Measurements from ENCODE around the gene ACSL1. TPM values are rescaled to one million over a fixed set of nuclear protein-coding genes. Genes with fewer than 3 reads are reported as not detected.

ACSL1 gene, protein sequence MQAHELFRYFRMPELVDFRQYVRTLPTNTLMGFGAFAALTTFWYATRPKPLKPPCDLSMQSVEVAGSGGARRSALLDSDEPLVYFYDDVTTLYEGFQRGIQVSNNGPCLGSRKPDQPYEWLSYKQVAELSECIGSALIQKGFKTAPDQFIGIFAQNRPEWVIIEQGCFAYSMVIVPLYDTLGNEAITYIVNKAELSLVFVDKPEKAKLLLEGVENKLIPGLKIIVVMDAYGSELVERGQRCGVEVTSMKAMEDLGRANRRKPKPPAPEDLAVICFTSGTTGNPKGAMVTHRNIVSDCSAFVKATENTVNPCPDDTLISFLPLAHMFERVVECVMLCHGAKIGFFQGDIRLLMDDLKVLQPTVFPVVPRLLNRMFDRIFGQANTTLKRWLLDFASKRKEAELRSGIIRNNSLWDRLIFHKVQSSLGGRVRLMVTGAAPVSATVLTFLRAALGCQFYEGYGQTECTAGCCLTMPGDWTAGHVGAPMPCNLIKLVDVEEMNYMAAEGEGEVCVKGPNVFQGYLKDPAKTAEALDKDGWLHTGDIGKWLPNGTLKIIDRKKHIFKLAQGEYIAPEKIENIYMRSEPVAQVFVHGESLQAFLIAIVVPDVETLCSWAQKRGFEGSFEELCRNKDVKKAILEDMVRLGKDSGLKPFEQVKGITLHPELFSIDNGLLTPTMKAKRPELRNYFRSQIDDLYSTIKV
- total RNA-seq, result 100 to 1,000 TPM; 297 to 380 TPM
- long read RNA-seq, transcript ACSL1-202 (20 exons, 3,636 nt), result minor isoform, 10 of 206 reads
- long read RNA-seq, transcript ACSL1-201 (21 exons, 3,832 nt), result major isoform, 106 of 206 reads
- long read RNA-seq, partial matches to known transcripts, result 32 of 206 reads
- long read RNA-seq, other reads (novel, unspliced or antisense), result 56 of 206 reads

DNA sequence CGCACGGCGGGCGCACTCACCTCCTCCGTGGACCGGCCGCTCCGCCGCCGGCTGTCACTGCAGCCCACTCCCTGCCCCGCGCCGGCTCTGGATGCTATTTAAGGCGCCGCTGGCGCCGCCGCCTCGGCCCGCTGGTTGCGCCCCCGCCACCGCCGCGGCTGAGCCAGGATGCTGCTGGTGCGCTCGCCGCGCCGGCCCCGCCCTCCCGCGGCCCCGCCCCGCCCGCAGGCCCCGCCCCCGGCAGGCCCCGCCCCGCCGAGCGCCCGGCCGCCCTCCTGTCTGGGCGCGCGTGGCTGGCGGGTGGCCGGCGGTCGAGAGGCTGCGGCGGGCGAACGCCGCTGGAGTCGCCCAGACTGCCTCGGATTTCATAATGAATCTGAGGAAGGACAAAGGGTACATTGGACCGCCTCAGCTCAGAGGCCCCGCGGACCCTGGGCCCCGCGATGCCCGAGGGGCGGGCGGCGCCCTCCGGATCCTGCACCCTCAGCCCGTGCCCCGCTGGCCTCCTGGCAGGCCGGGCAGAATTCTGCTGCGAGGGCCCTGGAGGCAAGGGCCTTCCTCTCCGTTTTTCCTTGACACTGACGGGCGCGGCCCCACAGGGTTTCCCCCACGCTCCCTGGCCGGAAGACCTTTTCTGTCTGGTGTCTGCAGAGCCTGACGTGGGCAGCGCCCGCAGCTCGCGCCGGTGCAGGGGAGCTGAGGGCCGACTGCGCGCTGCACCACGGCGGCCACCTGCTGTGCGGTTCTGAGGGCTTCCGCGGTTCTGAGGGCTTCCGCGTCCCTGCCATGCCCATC lies at the start of gene ACSL1:
Gene ACSL1, minus strand, starts transcription at position 73 of the 795 bp plus-strand sequence. CDS start 22,454 bp downstream, outside the sequence.
- peak; percentile 89 for DNase-seq
- intact Hi-C loops (cut with DNase I), result no loop called here
- ATAC-seq, result peak; percentile 91 to 93

DNA sequence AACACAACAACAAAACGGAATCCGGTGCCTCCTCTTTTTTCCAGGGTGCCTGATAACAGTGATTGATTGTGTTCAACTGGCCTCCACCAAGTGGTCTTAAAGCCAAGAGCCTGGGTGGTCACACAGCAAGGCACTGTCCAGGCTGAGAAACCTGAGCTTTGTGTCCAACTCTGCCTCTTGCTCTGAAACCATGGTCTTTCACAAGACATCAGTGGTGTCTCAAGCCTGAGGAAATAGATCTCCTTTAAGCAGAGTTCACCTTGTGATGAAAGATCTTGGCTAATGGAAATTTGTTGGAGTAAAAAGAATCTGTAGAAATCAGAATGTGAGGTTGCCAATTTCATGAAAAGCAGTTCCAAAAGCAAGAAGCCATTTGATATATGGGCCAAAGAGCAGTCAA lies 47.3 kb upstream of the ACSL1 start:
- intact Hi-C loops (cut with DNase I), result no loop called here
- DNase-seq (no peak), ATAC-seq (peak in 1 of 2 donors; percentile 79)

DNA sequence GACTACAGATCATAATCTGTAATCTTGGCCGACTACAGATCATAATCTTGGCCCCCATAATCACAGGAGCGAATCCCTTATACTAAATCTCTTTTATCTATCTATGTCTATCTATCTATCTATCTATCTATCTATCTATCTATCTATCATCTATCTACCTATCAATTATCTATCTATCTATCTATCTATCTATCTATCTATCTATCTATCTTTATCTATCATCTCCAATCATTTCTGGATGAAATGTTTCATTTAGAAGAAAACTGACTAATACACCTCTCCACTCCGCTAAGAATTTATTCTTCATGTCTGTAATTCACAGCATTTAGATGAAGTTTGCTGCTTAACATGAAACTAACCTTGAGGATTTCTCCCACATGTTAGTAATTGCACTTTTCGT lies 45.0 kb upstream of the ACSL1 start:
- ATAC-seq (no peak), DNase-seq (no peak)
- intact Hi-C loops (cut with DNase I), result no loop called here

DNA sequence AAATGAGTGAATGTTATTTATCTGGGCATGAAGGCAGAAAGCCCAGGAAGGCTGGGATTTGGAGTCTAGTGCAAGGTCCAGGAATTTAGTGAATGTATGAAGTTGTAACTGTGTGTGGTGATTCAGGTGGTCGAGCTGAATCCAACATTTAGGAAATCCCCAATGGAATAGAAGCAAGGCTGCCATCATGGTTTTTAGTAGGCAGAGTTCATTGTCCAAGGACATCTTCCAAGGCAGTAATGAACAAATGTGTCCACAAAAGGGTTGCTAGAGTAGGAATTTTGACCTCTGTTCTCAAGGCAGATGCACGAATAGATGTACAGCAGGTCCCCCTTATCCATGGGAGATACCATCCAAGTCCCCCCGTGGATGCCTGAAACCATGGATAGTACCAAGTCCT lies 42.9 kb upstream of the ACSL1 start:
- intact Hi-C loops (cut with DNase I), result no loop called here
- ATAC-seq (no peak), DNase-seq (no peak)

DNA sequence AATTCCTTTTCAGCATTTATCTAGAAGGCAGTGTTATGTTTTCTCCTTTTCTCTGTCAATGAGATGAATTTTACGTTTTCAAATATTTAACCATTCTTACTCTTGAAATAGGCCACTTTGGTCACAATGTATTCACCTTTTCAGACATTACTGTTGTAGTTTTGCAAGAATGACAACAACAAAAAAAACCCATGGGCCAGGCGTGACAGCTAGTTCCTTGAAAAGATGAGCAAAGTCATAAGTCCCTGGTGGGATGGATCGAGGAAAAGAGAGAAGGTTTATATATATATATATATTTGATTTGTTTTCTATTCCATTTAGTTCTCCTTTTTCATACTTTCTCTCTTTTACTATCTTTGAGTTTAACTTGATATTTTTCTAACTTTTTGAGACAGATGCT lies 38.1 kb upstream of the ACSL1 start:
- ATAC-seq, result no peak
- intact Hi-C loops (cut with DNase I), result no loop called here
- no peak for DNase-seq

DNA sequence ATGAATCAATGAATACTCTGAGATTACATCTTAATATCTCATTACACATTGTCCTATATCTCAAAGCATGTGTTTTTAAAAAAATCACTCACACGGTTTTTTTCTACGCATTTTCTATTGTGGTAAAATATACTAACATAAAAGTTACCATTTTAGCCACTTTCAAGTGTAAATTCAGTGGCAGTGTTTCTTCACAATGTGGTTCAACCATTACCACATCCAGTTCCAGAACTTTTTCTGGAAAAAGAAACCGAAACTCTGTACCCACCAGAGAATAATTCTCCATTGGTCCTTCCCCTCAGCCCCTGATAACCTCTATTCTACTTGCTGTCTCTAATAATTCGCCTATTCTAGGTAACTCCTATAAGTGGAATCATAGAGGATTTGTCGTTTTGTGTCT lies 35.3 kb upstream of the ACSL1 start:
- intact Hi-C loops (cut with DNase I), result no loop called here
- peak in 1 of 2 donors; percentile 19 for ATAC-seq
- no peak for DNase-seq

DNA sequence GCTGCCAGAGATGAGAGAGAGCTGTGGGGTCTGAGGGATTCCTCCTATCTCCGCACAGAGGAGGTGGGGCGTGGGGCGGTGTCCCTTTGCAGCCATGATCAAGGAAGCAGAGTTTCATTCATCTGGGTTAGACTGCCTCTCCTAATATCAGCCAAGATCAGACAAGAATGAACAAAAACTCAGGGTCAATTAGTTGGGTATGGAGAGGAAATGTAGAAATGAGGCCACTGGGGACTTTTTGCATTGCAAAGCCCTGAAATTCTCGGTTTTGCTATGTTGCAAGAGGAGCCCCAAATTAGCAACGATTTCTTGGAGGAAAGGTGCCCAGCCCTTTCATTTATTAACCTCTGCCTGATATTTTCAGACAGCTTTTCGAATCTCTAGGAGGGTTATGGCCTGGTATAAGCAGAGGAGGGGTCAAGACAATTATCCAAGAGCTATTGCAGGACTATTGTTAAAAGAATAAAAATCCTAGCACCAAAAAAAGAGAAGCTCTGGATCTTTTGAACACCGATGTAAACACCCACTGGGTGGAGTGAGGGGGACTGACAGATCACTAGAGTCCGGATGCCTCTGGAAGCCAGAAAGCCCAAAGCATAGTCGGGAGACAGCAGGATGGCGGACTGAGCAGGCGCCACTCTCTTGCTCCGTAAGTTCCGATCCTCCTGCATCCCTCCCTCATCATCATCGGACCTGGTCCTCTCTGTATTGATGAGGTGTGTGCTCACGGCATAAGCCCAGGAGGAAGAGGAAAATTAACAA lies 34.4 kb upstream of the ACSL1 start:
- intact Hi-C loops (cut with DNase I), result no loop called here
- DNase-seq (no peak), ATAC-seq (peak in 1 of 2 donors; percentile 70)

DNA sequence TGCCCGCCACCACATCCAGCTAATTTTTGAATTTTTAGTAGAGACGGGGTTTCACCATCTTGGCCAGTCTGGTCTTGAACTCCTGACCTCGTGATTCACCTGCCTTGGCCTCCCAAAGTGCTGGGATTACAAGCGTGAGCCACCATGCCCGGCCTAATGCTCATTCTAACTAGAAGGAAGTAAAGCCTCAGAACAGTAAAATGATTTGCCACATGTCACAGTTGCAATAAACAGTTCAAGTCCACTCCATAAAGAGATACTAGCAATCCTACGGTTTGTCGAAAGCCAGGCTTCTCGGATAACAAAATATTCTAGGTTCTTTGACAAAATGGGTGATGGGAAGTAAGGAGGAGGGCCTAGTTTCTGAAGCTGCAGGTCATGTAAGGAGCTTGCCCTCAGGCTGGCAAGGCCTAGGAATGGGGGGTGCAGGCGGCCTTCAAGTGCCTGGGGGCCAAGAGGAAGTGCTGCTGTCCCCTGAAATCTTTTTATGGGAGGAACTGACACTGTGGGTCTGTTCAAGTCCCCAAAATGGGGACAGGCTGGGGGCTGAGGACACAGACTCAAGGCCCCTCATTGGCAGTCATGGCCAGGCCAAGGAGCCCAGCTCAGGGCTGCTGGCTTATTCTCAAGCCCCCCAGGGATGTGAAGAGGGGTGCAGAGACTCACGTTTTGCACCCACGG lies 31.8 kb upstream of the ACSL1 start:
- DNase-seq (no peak), ATAC-seq (no peak)
- intact Hi-C loops (cut with DNase I), result no loop called here

DNA sequence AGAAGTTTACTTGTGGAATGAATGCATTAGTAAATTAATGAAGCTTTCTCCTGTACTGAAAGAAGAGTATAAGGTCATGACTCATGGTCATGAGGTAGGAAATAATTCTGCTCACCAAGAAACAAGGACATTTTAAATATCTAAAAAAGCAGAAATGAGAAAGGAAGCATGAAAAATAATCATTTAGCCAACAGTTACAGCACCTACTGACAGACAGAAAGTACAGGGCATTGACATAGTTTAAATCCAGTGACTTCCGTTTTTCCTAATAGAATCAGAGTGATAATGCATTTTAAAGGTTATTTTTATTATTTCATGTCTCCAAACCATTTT lies 30.5 kb upstream of the ACSL1 start:
- ATAC-seq (peak in 1 of 2 donors; percentile 29), DNase-seq (no peak)
- intact Hi-C loops (cut with DNase I), result no loop called here

DNA sequence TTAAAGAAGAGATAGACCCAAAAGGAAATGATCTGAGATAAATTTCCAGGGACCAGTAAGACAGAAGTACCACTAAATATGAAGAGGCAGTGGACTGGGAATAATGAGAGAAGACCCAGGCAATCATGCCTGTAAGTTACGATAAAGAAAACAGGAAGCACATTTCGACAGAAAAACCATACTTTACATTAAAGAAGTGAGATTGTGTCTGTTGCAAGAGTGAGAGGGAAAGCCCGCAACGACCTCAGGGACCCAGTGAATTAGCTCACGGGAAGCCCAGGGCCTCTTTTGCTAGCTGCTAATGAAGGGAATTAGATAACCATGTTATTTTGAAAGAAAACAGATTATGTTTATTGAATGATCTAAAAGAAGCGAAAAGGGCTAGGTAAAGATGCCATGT lies 28.9 kb upstream of the ACSL1 start:
- ATAC-seq (peak in 1 of 2 donors; percentile 28), DNase-seq (no peak)
- intact Hi-C loops (cut with DNase I), result no loop called here

DNA sequence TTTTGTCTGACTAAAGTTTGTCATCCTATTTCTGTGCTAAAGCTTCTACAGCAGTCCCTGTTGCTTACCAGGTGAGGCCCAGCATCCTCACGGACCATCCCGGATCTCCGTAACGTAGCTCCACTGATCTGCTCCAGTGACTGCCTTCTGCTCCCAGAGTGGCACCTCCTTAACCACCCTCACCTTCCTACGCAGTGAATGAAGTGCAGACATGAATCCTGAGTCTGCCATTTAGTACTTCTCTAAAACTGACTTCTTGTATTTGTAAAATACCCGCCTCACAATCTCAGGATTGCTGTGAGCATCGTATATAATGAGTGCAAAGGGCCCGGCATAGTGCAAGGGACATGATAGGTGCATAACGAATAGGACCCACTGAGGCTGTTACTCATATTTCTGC lies 27.7 kb upstream of the ACSL1 start:
- DNase-seq (no peak), ATAC-seq (no peak)
- intact Hi-C loops (cut with DNase I), result no loop called here

DNA sequence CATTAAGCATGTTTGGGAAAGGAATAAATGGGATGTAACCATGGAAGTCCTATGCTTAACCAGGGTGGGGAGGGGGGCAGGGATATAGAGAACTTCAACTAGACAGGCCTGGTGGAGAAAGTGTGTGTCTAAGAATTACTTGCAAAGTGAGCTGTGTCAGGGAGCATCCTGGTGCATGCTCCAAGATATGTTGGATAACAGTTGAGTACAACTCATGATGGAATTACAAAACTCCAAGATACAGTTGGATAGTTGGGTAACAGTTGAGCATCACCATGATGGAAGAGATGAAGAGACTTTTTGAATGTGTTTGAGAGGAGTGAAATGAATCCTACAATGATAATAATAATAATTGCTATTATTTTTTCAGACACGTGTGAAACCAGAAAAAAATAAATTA lies 26.1 kb upstream of the ACSL1 start:
- intact Hi-C loops (cut with DNase I), result no loop called here
- no peak for ATAC-seq
- no peak for DNase-seq

DNA sequence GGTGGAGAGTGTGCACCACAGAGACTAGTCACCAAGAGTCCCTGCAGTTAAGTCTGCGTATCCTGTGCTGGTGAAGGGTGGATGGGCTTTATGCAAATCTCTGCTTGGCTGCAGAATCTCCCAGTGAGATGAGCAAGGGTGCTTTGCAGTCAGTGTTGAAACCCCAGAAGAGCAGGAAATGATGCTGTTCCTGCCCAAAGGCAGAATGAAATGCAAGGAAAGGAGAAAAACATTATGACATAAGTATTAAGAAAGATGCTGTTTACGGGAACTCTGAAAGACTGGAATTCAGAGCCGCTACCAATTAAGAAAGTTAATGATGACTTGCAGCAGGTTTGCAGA lies 25.4 kb upstream of the ACSL1 start:
- ATAC-seq, result peak in 1 of 2 donors; percentile 60
- no peak for DNase-seq
- intact Hi-C loops (cut with DNase I), result no loop called here

DNA sequence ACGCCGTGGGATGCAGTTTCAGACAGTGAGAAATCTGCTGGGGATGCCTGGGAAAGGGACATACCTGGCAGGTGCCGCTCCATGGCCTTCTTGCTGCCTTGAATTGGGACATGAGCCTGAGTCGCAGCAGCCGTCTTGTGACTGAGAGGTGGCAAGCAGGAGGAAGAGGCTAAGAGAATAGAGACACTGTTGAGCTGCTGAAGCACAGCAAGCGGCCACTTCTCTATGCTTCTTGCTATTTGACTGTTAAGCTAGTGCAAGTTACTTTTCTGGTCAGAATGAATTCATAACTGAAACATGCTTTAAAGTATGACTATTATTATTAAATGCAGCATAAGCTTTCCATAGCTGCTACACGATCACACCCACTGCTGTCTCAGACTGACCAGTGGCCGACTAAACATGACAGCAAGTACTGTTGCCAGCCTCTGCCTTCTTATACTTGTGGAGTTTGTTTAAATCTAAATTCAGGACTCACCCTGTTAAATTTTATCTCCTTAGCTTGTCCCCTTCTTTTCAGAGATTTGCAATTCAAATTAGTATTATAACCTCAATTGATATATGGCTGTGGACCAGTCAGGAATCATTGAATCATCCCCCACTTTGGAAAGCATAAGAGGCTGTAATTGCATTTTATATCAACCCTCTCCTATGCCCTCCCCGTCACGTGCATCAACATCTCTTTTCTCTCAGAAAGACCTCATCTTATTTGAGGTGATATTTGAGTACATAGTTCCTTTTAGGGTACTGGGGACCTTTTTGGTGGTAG lies 24.8 kb upstream of the ACSL1 start:
- intact Hi-C loops (cut with DNase I), result no loop called here
- no peak for ATAC-seq
- no peak for DNase-seq

DNA sequence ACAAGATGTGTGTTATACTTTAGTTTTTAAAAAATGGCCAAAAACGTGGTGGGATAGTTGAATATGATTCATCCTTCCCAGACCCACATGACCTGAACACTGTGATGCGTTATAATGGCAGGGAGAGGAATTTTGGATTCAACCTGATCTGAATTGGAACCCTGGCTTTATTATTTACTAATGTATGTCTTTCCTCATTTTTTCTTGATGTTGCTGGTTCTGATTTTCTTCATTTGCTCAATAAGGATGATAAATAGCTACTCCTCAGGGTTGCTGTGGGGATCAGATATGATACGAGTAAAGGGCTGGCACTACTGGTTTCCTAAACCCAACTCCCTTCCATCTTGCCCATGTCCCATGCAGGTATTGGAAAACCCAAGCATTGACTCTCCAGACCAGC lies 24.2 kb upstream of the ACSL1 start:
- ATAC-seq, result no peak
- no peak for DNase-seq
- intact Hi-C loops (cut with DNase I), result no loop called here

DNA sequence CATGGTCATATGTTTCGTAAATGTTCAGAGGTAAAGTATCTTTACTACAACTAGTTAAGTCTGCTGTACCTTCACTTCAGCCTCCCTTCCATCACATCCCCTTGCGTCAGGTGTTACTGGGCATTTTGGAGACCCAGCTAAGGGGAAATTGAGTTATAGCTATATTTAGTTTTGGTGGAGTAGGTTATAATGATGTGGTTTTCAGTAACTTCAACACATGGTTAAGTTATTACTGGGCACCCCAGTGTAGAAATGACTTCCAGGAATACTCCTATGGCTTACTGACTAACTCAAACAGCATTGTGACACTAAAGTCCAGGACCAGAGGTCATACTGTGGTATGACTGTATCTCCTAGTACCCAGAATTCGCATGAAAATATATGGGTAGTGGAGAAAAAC lies 23.4 kb upstream of the ACSL1 start:
- ATAC-seq (no peak), DNase-seq (no peak)
- intact Hi-C loops (cut with DNase I), result no loop called here

DNA sequence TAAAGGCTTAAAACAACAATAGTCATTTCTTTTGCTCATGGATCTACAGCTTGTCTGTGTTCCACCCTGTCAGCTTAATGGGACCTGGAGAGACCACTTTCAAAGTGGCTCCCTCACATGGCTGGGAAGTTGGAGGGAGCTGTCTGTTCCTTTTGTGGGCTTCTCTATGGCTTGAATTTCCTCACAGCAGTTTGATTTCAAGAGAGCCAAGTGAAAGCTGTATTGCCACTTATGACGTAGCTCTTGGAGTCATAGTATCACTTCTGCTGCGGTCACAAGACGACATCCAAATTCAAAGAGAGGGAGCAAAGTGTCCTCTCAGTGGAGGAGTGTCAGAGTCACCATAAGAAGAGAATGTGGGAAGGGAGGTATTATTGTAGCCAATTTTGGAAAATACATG lies 22.7 kb upstream of the ACSL1 start:
- DNase-seq (no peak), ATAC-seq (peak; percentile 30 to 36)
- intact Hi-C loops (cut with DNase I), result no loop called here

DNA sequence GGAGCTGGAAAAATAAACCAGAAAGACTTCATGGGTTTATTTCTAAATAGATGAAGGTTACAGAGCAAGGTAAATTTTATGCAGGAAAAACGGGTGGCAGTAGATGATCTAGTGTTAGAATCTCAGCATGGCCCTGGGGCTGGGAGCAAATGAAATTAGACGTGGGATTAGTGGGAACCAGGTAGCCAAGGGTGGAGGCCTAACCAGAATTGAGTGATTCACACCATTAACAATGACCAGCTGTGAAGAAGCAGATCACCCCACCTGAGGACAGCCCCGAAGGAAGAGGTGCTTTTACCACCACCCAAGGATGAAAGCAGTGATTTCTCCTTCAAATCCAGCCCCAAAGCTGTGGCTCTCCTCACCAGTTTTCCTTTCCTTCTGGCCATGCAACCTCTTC lies 20.8 kb upstream of the ACSL1 start:
- no peak for DNase-seq
- no peak for ATAC-seq
- intact Hi-C loops (cut with DNase I), result no loop called here

Data from left cardiac atrium (tissue), 4 donors.